ENCODE data around the gene ANKRD28.

The ANKRD28 gene

DNA sequence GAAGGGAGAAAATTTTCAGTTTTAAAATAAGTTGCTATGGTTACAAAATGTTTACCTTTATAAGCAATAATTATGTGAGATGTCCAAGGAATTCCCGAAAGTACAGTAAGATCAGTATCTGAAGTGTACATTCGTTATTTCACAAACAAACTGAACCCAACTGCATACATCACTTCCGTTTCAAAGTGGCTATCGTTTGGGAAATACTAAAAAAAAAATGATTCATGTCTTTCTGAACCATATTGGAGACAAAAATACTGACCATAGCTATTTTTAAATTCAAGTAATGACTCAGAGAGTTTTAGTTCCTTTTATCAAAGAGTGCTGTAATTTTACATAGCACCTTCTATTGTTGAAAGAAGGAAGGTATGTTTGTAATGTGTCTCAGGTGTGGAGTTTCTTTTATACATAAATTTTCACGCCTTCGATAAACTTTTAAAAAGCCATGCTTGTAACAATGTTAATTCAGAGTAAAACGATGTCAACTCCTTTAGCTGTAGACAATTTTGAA, 8.0 kb upstream of the ANKRD28 start:
- intact Hi-C loops (cut with DNase I) = no loop called here
- no peak for DNase-seq

DNA sequence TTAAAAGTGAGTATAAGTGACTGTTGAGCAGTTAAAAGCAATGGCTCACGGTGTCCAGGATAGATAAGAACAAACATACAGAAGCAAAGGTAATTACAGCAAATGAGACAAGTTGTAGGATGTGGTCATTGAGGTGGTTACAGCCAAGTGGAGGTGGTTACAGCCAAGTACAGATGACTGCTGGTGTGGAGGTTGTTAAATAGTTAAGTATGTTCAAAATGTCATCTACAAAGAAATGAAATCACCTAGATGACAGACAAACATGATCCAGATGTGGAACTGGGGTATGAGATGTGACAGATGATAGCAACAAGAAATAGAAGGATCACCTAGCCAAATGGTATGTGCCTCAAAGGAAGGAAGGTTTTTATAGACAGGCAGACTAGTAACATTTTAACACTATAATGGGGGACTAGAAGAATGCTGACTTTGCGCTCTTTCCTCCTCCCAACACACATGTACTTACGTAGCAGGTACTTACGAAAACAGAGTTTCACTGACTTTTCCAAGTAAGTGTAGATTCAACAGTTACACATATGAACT, 6.8 kb upstream of the ANKRD28 start:
- intact Hi-C loops (cut with DNase I) = no loop called here
- DNase-seq = no peak

GRCh38 chr3:15803921-15804320, 6.1 kb upstream of the ANKRD28 start:
- intact Hi-C loops (cut with DNase I) = no loop called here
- DNase-seq = no peak

DNA sequence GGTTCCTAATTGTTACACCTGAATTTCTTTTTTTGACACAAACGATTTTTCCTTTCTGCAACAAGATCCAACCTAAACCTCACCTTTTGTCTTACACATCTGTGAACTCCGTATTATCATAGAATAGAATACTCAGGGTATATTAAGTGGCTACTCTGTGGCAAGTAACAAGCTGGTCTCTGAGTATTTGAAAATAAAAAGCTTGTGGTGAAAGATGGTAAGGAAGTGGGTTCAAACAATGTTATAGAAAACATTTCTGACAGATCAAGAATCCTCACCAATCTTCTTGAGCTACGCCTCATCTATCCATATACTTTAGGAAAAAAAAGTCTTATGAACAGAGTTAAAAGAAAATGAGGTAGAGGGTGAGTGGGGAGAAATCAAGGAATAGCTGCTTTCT, 3.5 kb upstream of the ANKRD28 start:
- intact Hi-C loops (cut with DNase I) = no loop called here
- no peak for DNase-seq

DNA sequence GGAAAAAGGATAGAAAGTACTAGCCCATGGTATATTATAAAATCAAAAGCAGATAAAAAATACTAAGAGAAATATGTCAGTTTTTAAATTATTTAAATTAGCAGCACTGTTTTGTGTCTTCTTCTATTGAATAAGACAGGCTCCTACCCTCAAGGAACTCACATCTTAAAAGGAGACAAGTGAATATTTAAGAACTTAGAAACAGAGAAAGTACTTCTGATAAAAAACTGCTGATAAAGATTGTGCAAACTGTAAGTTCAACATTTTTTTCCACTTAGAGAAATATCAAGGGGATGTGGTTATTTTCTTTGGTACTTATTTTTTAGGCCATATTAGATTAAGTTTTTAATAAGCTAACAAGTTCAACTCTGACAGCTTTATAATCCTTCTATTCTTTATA, 3.0 kb upstream of the ANKRD28 start:
- intact Hi-C loops (cut with DNase I) = no loop called here
- DNase-seq = no peak

- no peak for DNase-seq
- intact Hi-C loops (cut with DNase I) = no loop called here
Observed at GRCh38 chr3:15800327-15800726, 2.5 kb upstream of the ANKRD28 start.

GRCh38 chr3:15798533-15799245, 910 bp upstream of the ANKRD28 start:
- DNase-seq = no peak
- intact Hi-C loops (cut with DNase I) = loop anchor here (5.0 kb wide), 1 partner anchor 166 kb away; no protein-coding TSS in a partner anchor

GRCh38 chr3:15796771-15797641, 773 bp downstream of the ANKRD28 start:
- DNase-seq = peak in 7 of 10 donors; percentile 14 to 86 (median 27)
- intact Hi-C loops (cut with DNase I) = loop anchor here (5.0 kb wide), 1 partner anchor 165 kb away; no protein-coding TSS in a partner anchor

DNA sequence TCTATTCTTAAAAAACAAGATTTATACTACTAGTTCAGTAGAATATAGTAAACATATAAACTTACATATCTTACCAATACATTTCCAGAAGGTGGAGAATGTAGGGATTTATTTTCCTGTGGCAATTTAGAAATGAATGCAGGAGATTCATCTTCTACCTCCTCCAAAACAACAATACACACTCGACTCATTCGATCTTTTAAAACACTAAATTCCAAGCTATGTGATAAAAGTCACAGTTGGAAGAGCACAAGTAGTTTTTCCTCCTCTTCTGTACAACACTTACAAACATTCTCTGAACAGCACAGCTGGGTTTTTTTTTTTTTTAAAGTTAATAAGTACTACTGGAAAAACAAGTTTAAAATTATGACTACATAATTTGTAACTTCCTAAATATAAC, 1.4 kb downstream of the ANKRD28 start:
- no peak for DNase-seq
- intact Hi-C loops (cut with DNase I) = loop anchor here (5.0 kb wide), 1 partner anchor 164 kb away; no protein-coding TSS in a partner anchor

GRCh38 chr3:15795651-15796308, 2.0 kb downstream of the ANKRD28 start:
- DNase-seq = no peak

GRCh38 chr3:15794842-15795650, 2.7 kb downstream of the ANKRD28 start:
- DNase-seq = no peak
- intact Hi-C loops (cut with DNase I) = loop anchor here (5.0 kb wide), 1 partner anchor 163 kb away; no protein-coding TSS in a partner anchor

More at GRCh38 chr3:15795651-15796308, 2.0 kb downstream of the ANKRD28 start:
- intact Hi-C loops (cut with DNase I) = loop anchor here (5.0 kb wide), 1 partner anchor 163 kb away; no protein-coding TSS in a partner anchor

GRCh38 chr3:15794303-15794771, 3.4 kb downstream of the ANKRD28 start:
- intact Hi-C loops (cut with DNase I) = no loop called here
- no peak for DNase-seq

DNA sequence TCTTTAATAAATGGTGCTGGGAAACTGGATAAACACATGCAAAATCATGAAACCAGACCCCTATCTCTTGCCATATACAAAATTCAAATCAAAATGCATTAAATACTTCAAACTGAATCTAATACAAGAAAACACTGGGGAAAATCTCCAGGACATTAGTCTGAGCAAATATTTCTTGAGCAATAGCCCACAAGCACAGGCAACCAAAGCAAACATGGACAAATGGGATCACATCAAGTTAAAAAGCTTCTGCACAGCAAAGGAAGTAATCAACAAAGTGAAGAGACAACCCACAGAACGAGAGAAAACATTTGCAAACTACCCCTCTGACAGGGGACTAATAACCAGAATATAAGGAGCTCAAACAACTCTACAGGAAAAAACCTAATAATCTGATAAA, 6.3 kb downstream of the ANKRD28 start:
- no peak for DNase-seq
- intact Hi-C loops (cut with DNase I) = no loop called here

- intact Hi-C loops (cut with DNase I) = no loop called here
- DNase-seq = no peak
Observed at GRCh38 chr3:15787941-15788340, 9.8 kb downstream of the ANKRD28 start.

- intact Hi-C loops (cut with DNase I) = no loop called here
- DNase-seq = no peak
Observed at GRCh38 chr3:15787526-15787925, 10.3 kb downstream of the ANKRD28 start.

DNA sequence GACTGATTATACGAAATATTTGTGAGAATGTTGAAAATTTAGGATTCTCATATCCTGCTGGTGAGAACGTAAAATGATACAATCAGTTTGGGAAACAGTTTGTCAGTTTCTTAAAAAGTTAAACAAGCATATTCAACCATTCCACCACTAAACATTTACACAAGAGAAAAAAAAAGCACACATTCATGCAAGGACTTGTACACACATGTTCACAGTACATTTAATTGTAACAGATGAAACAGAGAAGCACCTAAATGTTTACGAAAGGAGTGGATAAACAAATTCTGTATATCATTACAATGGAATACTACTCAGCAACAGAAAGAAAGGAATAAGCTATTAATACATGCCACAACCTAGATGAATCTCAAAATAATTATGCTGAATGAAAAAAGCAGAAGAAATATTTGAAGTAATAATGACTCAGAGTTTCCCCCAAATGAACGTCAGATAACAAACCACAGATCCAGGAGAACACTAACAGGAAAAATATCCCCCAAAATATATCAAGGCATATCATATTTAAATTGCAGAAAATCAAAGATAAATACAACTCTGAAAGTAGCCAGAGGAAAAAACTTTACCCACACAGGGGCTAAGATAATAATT, 14.3 kb downstream of the ANKRD28 start:
- intact Hi-C loops (cut with DNase I) = no loop called here
- no peak for DNase-seq

- intact Hi-C loops (cut with DNase I) = no loop called here
- DNase-seq = no peak
Observed at GRCh38 chr3:15782429-15782828, 15.3 kb downstream of the ANKRD28 start.

GRCh38 chr3:15781637-15782402, 16.0 kb downstream of the ANKRD28 start:
- intact Hi-C loops (cut with DNase I) = no loop called here
- DNase-seq = no peak

Data from posterior cingulate gyrus (tissue), 11 donors.